ENCODE data around the gene PON2. TPM values are rescaled to one million over a fixed set of nuclear protein-coding genes. Genes with fewer than 3 reads are reported as not detected.

Gene PON2
- total RNA-seq, 2 experiments from 2014 or later = 6.3 to 6.9 TPM

DNA sequence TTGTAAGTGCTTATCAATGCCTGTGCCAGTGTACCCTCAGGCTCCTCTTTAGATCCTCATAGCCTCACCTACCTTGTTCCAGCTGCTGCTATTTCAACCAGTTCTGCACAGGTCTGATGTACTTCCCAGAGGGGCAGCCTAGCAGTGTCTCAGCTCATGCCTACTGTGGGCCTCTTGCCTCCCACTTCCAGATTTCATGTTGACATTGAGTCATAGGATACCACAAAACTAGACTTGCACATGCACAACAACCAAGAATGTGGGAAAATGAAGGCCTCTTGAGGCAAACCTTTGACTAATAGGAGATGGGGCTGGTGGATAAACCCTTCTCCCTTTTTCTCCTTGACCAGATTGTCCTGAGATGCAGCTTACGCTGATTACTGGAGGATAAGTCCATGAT is 69.7 kb downstream of the PON2 start:
- POLR2A ChIA-PET = no interaction called here
- CTCF ChIA-PET = no interaction called here

DNA sequence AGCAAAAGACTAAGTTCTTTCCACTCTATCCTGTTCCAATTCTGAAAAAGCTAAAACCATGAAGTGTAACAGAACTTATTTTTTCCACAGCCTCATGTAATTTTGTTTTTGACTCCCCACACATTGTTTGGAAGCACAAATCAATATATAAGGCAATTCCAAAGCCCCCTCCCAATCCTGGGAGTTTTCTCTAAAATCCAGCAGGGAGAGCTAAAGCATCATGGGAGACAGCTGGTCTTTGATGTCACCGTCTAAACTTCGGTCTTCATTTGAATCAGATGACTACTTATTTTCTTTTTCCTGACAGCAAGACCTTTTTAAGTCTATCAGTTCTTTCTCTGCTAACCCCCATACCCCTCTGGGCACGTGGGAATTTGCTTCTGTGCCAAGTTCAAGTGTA is 77.2 kb downstream of the PON2 start:
- ChIA-PET CTCF (no interaction called here), POLR2A (no interaction called here)

Other genes with a start within 250 kb of the PON2 start
- gene PON1, start 110.5 kb downstream of the PON2 start, total RNA-seq = not detected
- gene PON3, start 38.7 kb downstream of the PON2 start, total RNA-seq = not detected
- not detected for gene ASB4, start 50.9 kb upstream of the PON2 start, total RNA-seq
- gene PDK4, start 161.5 kb upstream of the PON2 start, total RNA-seq = not detected

Data from activated CD8-positive, alpha-beta memory T cell treated with anti-CD3 and anti-CD28 coated beads for 36 hours (primary cell).